Calu3 (cell line): ENCODE results near the gene CLDN9. TPM values are rescaled to one million over a fixed set of nuclear protein-coding genes. Genes with fewer than 3 reads are reported as not detected.

Experiments used
- BruUV-seq: library from RNA; stranded (reverse); fragments of 400-500 nt; replicated peaks from 2 replicates; lab custom pipeline; 2021; lab: Mats Ljungman, UMichigan
- CTCF ChIA-PET: fragments of 300-600 bp; sonication (Branson Sonifier 250); formaldehyde crosslinking; loops from one replicate; lab custom pipeline; 2022; ENCODE audit warnings: antibody characterized with exemption; lab: Charles Lee
- DNase-seq: peaks from one replicate; pipeline ENCODE4 v3.0.0; 2022
- H3K27ac Mint-ChIP-seq: one replicate; pipeline ENCODE4 v1.8.0; 2022; ENCODE audit warnings: mixed read lengths; ENCODE audit not compliant: unreplicated experiment
- H3K27me3 Mint-ChIP-seq: one replicate; pipeline ENCODE4 v1.8.0; 2022; ENCODE audit warnings: mixed read lengths; ENCODE audit not compliant: unreplicated experiment
- H3K36me3 Mint-ChIP-seq: one replicate; pipeline ENCODE4 v1.8.0; 2022; ENCODE audit warnings: mild to moderate bottlenecking, moderate library complexity, mixed read lengths; ENCODE audit not compliant: insufficient read depth, unreplicated experiment
- H3K4me1 Mint-ChIP-seq: one replicate; pipeline ENCODE4 v1.8.0; 2022; ENCODE audit warnings: mild to moderate bottlenecking, low read depth, mixed read lengths; ENCODE audit not compliant: unreplicated experiment
- H3K4me3 Mint-ChIP-seq: one replicate; pipeline ENCODE4 v1.8.0; 2022; ENCODE audit warnings: mild to moderate bottlenecking, low read depth, moderate library complexity, mixed read lengths; ENCODE audit not compliant: unreplicated experiment
- H3K9me3 Mint-ChIP-seq: one replicate; pipeline ENCODE4 v1.8.0; 2022; ENCODE audit warnings: low read depth, mixed read lengths; ENCODE audit not compliant: unreplicated experiment
- CTCF ChIP-seq: fragments of 200-600 bp; IDR thresholded peaks from one replicate; pipeline ENCODE4 v1.8.0; 2022; ENCODE audit warnings: antibody characterized with exemption; ENCODE audit not compliant: unreplicated experiment
- intact Hi-C: fragments of 100-400 bp; cut with micrococcal nuclease; formaldehyde crosslinking; loops from one replicate; pipeline ENCODE4 v1.10.0; 2022; ENCODE audit not compliant: unreplicated experiment
- total RNA-seq: library from RNA; stranded (reverse); gene quantifications from 2 replicates; pipeline ENCODE4 v1.2.3, GENCODE V29; 2022

CLDN9 gene
- total RNA-seq, 1 experiment from 2014 or later = 13.5 TPM

DNA sequence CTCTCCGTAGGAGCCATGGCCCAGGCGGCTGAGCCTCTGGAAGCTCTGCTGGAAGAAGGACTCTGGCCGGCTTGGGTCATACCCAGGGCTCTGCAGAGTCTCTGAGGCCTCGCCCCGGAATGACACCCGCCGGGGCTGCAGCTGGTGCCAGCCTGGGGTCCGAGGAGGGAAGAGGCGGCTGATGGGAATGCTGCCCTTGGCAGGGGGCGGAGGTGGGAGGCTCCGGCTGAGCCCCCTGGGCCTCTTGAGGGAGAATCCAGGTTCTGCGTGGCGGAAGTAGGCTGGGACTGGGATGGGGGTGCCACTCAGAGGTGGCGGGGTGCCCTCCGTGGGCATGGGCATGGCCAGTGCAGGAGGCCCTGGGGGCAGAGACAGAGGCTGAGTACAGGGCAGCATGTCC is 36.0 kb upstream of the CLDN9 start:
- intact Hi-C loops = no loop called here
- Mint-ChIP-seq H3K36me3 (peaks cover 54% of the 10 kb centered on the region), H3K4me3 (no peak overlapping the region), H3K4me1 (peaks cover 36% of the 10 kb centered on the region), H3K9me3 (no peaks in the 10 kb centered on the region), H3K27ac (no peak overlapping the region), H3K27me3 (no peaks in the 10 kb centered on the region)
- CTCF ChIA-PET = no interaction called here
- no peak for TF ChIP-seq CTCF
- no peak for DNase-seq
- BruUV-seq = no TSS peak

GRCh38 chr16:2977440-2977839 is 35.3 kb upstream of the CLDN9 start:
- CTCF ChIA-PET = interaction anchor here (0.6 to 1.6 kb wide), 3 partner anchors 7 to 1561 kb away, joined by 3 to 5 read pairs (median 3); partner anchors contain the start of gene CDIP1

GRCh38 chr16:2979669-2980226 is 33.0 kb upstream of the CLDN9 start:
- peak overlapping the region; percentile 82 for H3K27ac Mint-ChIP-seq
- BruUV-seq = TSS peak; percentile 60

More at GRCh38 chr16:2977440-2977839, 35.3 kb upstream of the CLDN9 start:
- no peak for TF ChIP-seq CTCF
- peak; percentile 35 for DNase-seq
- Mint-ChIP-seq H3K9me3 (no peaks in the 10 kb centered on the region), H3K27ac (no peak overlapping the region), H3K4me3 (peak overlapping the region; percentile 19), H3K4me1 (peaks cover 36% of the 10 kb centered on the region), H3K27me3 (no peaks in the 10 kb centered on the region), H3K36me3 (peaks cover 53% of the 10 kb centered on the region)
- BruUV-seq = no TSS peak
- intact Hi-C loops = no loop called here

More at GRCh38 chr16:2979669-2980226, 33.0 kb upstream of the CLDN9 start:
- Mint-ChIP-seq H3K9me3 (no peaks in the 10 kb centered on the region), H3K4me1 (peaks cover 40% of the 10 kb centered on the region), H3K27me3 (no peaks in the 10 kb centered on the region), H3K36me3 (peaks cover 45% of the 10 kb centered on the region), H3K4me3 (peak overlapping the region; percentile 88)
- CTCF ChIA-PET = interaction anchor here (0.6 to 1.9 kb wide), 3 partner anchors 10 to 32 kb away, joined by 4 to 8 read pairs (median 5); no protein-coding TSS in a partner anchor
- no peak for TF ChIP-seq CTCF
- DNase-seq = peak; percentile 48
- intact Hi-C loops = no loop called here
